DOHH2 (cell line): ENCODE data around the gene PTPN4.

Experiments
- EZH2phosphoT487 ChIP-seq: fragments of 200-600 bp; sonication (generic); IDR thresholded peaks from 2 replicates; pipeline ENCODE4 v1.6.1; 2017; ENCODE audit warnings: borderline replicate concordance, mild to moderate bottlenecking, antibody characterized with exemption, low read length, moderate library complexity, mixed read lengths
- TF ChIP-seq, protein P1 (sequence below): fragments of 200-600 bp; sonication (generic); IDR thresholded peaks from one replicate; pipeline ENCODE4 v1.5.1; 2014; ENCODE audit warnings: antibody characterized with exemption, mild to moderate bottlenecking, low read depth, low read length; ENCODE audit not compliant: poor library complexity, severe bottlenecking

DNA sequence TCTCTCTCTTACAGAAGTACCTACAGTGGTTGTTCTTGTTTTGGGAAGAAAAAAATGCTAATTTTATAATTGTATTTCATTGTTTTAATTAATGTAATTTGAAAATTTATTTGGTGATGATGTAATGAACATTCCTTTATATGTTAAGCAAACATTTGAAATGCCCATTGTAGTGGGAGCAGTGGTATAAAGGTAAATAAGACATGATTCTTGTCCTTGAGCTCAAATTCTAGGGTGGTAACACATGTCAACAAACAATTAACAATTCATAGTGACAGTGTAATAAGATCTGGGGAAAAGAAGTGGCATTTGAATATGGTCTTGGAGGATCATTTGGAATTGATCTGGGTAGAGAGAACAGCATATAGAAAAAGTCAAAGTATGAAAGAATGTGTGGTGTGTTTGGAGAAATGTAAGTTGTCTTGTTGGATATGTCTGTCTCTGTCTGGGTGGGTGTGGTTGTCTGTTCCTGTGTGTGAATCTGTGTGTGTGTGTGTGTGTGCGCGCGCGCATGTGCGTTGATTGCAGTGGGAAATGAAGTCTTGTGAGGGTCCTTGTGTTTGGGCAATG, 5.8 kb downstream of the PTPN4 start:
- TF ChIP-seq, protein P1, sequence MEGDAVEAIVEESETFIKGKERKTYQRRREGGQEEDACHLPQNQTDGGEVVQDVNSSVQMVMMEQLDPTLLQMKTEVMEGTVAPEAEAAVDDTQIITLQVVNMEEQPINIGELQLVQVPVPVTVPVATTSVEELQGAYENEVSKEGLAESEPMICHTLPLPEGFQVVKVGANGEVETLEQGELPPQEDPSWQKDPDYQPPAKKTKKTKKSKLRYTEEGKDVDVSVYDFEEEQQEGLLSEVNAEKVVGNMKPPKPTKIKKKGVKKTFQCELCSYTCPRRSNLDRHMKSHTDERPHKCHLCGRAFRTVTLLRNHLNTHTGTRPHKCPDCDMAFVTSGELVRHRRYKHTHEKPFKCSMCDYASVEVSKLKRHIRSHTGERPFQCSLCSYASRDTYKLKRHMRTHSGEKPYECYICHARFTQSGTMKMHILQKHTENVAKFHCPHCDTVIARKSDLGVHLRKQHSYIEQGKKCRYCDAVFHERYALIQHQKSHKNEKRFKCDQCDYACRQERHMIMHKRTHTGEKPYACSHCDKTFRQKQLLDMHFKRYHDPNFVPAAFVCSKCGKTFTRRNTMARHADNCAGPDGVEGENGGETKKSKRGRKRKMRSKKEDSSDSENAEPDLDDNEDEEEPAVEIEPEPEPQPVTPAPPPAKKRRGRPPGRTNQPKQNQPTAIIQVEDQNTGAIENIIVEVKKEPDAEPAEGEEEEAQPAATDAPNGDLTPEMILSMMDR: no peak
- no peak for TF ChIP-seq EZH2phosphoT487
